HCT116 (cell line): ENCODE measurements around the gene MYO10. TPM values are rescaled to one million over a fixed set of nuclear protein-coding genes. Genes with fewer than 3 reads are reported as not detected.
"Not testable (repeated sequence)": the region's sequence is repeated elsewhere in the genome, so short reads cannot be mapped to it uniquely, and the experiment has no call there.

Experiments
- ATAC-seq: fragments of 200-7000 bp; cut with Tn5 transposase; 2 replicates; pipeline ENCODE4 v1.9.1; 2020; ENCODE audit warnings: mild to moderate bottlenecking, moderate library complexity
- BruUV-seq: library from RNA; stranded (reverse); fragments of 400-500 nt; replicated peaks from 2 replicates; lab custom pipeline; 2021; lab: Mats Ljungman, UMichigan
- CTCF ChIA-PET: fragments of 300-600 bp; sonication (Branson Sonifier 250); formaldehyde crosslinking; loops from one replicate; lab custom pipeline; 2021; ENCODE audit warnings: antibody characterized with exemption; lab: Charles Lee
- POLR2A ChIA-PET: fragments of 300-600, 350-600 bp; sonication (Branson Sonifier 250); formaldehyde crosslinking; loops from one replicate; lab custom pipeline; 2021; ENCODE audit warnings: antibody characterized with exemption; lab: Charles Lee
- RAD21 ChIA-PET, 2 experiments: fragments of 300-600 bp; sonication (Branson Sonifier 250); formaldehyde crosslinking; loops; one replicate each; lab custom pipeline; 2023; ENCODE audit warnings: low total read pairs in 2 of 2; ENCODE audit not compliant: uncharacterized antibody in 2 of 2, unreplicated experiment in 2 of 2, low non-redundant PET in 1 of 2; lab: Charles Lee
- DNase-seq: peaks from one replicate; pipeline ENCODE4 v3.0.0-alpha.2; 2010; ENCODE audit warnings: low read depth, low spot score
- H2AFZ ChIP-seq: fragments of 200-600 bp; shearing (Covaris generic), sonication (generic); 2 replicates; pipeline ENCODE4 v1.6.1; 2017; ENCODE audit warnings: low read depth, mixed run types, mixed read lengths, antibody characterized with exemption, low read length; ENCODE audit not compliant: poor library complexity, severe bottlenecking
- H3K27ac ChIP-seq: 2 replicates; pipeline ENCODE4 v1.5.1; 2012; ENCODE audit warnings: low read depth, low read length
- H3K27me3 ChIP-seq: fragments of 200-600 bp; sonication (generic); 2 replicates; pipeline ENCODE4 v1.6.1; 2016; ENCODE audit warnings: mixed run types, low read length, mixed read lengths; ENCODE audit not compliant: insufficient read depth
- H3K36me3 ChIP-seq, 2 experiments: fragments of 200-500 bp in 1 of 2; fragments of 200-600 bp in 1 of 2; sonication (Bioruptor generic) in 1 of 2; sonication (generic) in 1 of 2; 2 replicates each; pipeline versions ENCODE4 v1.5.1 to v1.6.1; 2014 to 2016; ENCODE audit warnings: low read length in 2 of 2, inconsistent platforms in 1 of 2, mixed read lengths in 1 of 2, mixed run types in 1 of 2; ENCODE audit not compliant: insufficient read depth in 2 of 2, control insufficient read depth in 1 of 2
- H3K4me1 ChIP-seq, 2 experiments: fragments of 200-600 bp in 1 of 2; sonication (generic) in 1 of 2; 2 replicates each; pipeline versions ENCODE4 v1.5.1 to v1.6.1; 2012 to 2017; ENCODE audit warnings: low read length in 2 of 2, inconsistent platforms in 1 of 2, mild to moderate bottlenecking in 1 of 2, mixed read lengths in 1 of 2, mixed run types in 1 of 2, moderate library complexity in 1 of 2; ENCODE audit not compliant: insufficient read depth in 2 of 2, control insufficient read depth in 1 of 2
- H3K4me2 ChIP-seq: fragments of 200-600 bp; sonication (generic); 2 replicates; pipeline ENCODE4 v1.6.1; 2017; ENCODE audit warnings: mixed run types, low read length, mixed read lengths
- H3K4me3 ChIP-seq, 2 experiments: fragments of 200-600 bp in 1 of 2; sonication (generic) in 1 of 2; replicated peaks in 1 of 2; 2 replicates each; pipeline ENCODE4 v1.5.1; 2011 to 2016; ENCODE audit warnings: low read length in 2 of 2, control low read depth in 1 of 2, low read depth in 1 of 2, mild to moderate bottlenecking in 1 of 2, mixed read lengths in 1 of 2, mixed run types in 1 of 2
- H3K79me2 ChIP-seq: fragments of 200-600 bp; sonication (generic); 2 replicates; pipeline ENCODE4 v1.6.1; 2017; ENCODE audit warnings: mild to moderate bottlenecking, mixed run types, low read length, moderate library complexity, mixed read lengths; ENCODE audit not compliant: insufficient read depth
- H3K9ac ChIP-seq: fragments of 200-600 bp; sonication (generic); 2 replicates; pipeline ENCODE4 v1.6.1; 2016; ENCODE audit warnings: low read length, mixed read lengths
- H3K9me2 ChIP-seq: fragments of 200-600 bp; sonication (generic), shearing (Covaris generic); 2 replicates; pipeline ENCODE4 v1.6.1; 2017; ENCODE audit warnings: mixed run types, mild to moderate bottlenecking, moderate library complexity; ENCODE audit not compliant: insufficient read depth
- H3K9me3 ChIP-seq, 2 experiments: fragments of 200-500 bp in 1 of 2; fragments of 200-600 bp in 1 of 2; sonication (Bioruptor generic) in 1 of 2; sonication (generic) in 1 of 2; 2 replicates each; pipeline ENCODE4 v1.6.1; 2014 to 2017; ENCODE audit warnings: low read length in 2 of 2, mixed read lengths in 2 of 2, inconsistent platforms in 1 of 2, low read depth in 1 of 2, mild to moderate bottlenecking in 1 of 2, mixed run types in 1 of 2, moderate library complexity in 1 of 2; ENCODE audit not compliant: control insufficient read depth in 1 of 2, insufficient read depth in 1 of 2
- H4K20me1 ChIP-seq: fragments of 200-600 bp; sonication (generic), shearing (Covaris generic); 2 replicates; pipeline ENCODE4 v1.6.1; 2017; ENCODE audit warnings: mixed run types, mild to moderate bottlenecking, moderate library complexity; ENCODE audit not compliant: insufficient read depth
- CBX3 ChIP-seq: IDR thresholded peaks from 2 replicates; pipeline ENCODE4 v1.6.1; 2012; ENCODE audit warnings: low read depth
- ELF1 ChIP-seq: IDR thresholded peaks from 2 replicates; pipeline ENCODE4 v1.6.1; 2012; ENCODE audit warnings: low read depth, borderline replicate concordance
- EZH2phosphoT487 ChIP-seq: fragments of 200-600 bp; IDR thresholded peaks from 2 replicates; pipeline ENCODE4 v1.6.1; 2018; ENCODE audit warnings: antibody characterized with exemption, borderline replicate concordance
- JUND ChIP-seq: IDR thresholded peaks from 2 replicates; pipeline ENCODE4 v1.6.1; 2012
- POLR2AphosphoS5 ChIP-seq: IDR thresholded peaks from 2 replicates; pipeline ENCODE4 v1.6.1; 2011; ENCODE audit warnings: mild to moderate bottlenecking, low read depth, low read length, moderate library complexity
- RAD21 ChIP-seq: IDR thresholded peaks from 2 replicates; pipeline ENCODE4 v1.6.1; 2012; ENCODE audit warnings: low read depth, mild to moderate bottlenecking
- SIN3A ChIP-seq: IDR thresholded peaks from 2 replicates; pipeline ENCODE4 v1.6.1; 2012; ENCODE audit warnings: low read depth
- SRF ChIP-seq: IDR thresholded peaks from 2 replicates; pipeline ENCODE4 v1.6.1; 2012; ENCODE audit warnings: low read depth
- TCF7L2 ChIP-seq: IDR thresholded peaks from 2 replicates; pipeline ENCODE4 v1.7.0; 2011; ENCODE audit warnings: borderline replicate concordance, inconsistent platforms; ENCODE audit not compliant: insufficient read depth, insufficient read length; ENCODE audit errors: extremely low read depth
- YY1 ChIP-seq: IDR thresholded peaks from 2 replicates; pipeline ENCODE4 v1.6.1; 2011; ENCODE audit warnings: low read length, low read depth, moderate library complexity, mild to moderate bottlenecking; ENCODE audit not compliant: insufficient replicate concordance; ENCODE audit errors: extremely low read depth
- ZFX ChIP-seq: fragments of 450-650 bp; IDR thresholded peaks from 2 replicates; pipeline ENCODE4 v1.6.1; 2017
- intact Hi-C: fragments of 100-400 bp; cut with micrococcal nuclease; formaldehyde crosslinking; loops from 2 replicates; pipeline ENCODE4 v1.10.0; 2022
- total RNA-seq: library from RNA; stranded (reverse); gene quantifications from one replicate; pipeline ENCODE4 v1.2.1, GENCODE V29; 2021; ENCODE audit not compliant: unreplicated experiment
- TF ChIP-seq, protein P1 (sequence below): IDR thresholded peaks from 2 replicates; pipeline ENCODE4 v1.6.1; 2012
- TF ChIP-seq, protein P2 (sequence below): IDR thresholded peaks from 2 replicates; pipeline ENCODE4 v1.6.1; 2012
- TF ChIP-seq, protein P3 (sequence below), 3 experiments: fragments of 200-600 bp in 1 of 3; sonication (generic) in 1 of 3; IDR thresholded peaks in 2 of 3; conservative IDR thresholded peaks in 1 of 3; 2 replicates each; pipeline ENCODE4 v1.5.1; 2012 to 2017; ENCODE audit warnings: low read depth in 2 of 3, low read length in 2 of 3, antibody characterized with exemption in 1 of 3, borderline replicate concordance in 1 of 3, control low read depth in 1 of 3, mild to moderate bottlenecking in 1 of 3, mixed read lengths in 1 of 3, mixed run types in 1 of 3, moderate library complexity in 1 of 3; ENCODE audit not compliant: insufficient read depth in 1 of 3

MYO10 gene
- total RNA-seq, 1 experiment from 2014 or later, result 34.9 TPM

- no peak for TF ChIP-seq EZH2phosphoT487
- TF ChIP-seq YY1, result no peak
- TF ChIP-seq, protein P1, sequence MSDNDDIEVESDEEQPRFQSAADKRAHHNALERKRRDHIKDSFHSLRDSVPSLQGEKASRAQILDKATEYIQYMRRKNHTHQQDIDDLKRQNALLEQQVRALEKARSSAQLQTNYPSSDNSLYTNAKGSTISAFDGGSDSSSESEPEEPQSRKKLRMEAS, result no peak
- no peak for TF ChIP-seq SRF
- TF ChIP-seq TCF7L2, result no peak
- no peak for TF ChIP-seq CBX3
- TF ChIP-seq JUND, result no peak
- TF ChIP-seq, protein P2, sequence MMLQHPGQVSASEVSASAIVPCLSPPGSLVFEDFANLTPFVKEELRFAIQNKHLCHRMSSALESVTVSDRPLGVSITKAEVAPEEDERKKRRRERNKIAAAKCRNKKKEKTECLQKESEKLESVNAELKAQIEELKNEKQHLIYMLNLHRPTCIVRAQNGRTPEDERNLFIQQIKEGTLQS, result no peak
- TF ChIP-seq, protein P3, sequence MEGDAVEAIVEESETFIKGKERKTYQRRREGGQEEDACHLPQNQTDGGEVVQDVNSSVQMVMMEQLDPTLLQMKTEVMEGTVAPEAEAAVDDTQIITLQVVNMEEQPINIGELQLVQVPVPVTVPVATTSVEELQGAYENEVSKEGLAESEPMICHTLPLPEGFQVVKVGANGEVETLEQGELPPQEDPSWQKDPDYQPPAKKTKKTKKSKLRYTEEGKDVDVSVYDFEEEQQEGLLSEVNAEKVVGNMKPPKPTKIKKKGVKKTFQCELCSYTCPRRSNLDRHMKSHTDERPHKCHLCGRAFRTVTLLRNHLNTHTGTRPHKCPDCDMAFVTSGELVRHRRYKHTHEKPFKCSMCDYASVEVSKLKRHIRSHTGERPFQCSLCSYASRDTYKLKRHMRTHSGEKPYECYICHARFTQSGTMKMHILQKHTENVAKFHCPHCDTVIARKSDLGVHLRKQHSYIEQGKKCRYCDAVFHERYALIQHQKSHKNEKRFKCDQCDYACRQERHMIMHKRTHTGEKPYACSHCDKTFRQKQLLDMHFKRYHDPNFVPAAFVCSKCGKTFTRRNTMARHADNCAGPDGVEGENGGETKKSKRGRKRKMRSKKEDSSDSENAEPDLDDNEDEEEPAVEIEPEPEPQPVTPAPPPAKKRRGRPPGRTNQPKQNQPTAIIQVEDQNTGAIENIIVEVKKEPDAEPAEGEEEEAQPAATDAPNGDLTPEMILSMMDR (IDR thresholded peaks at IDR 0.05 in 2 of 3, conservative IDR thresholded peaks at IDR 0.05 in 1 of 3; ENCODE audit: borderline replicate concordance in 1 of 3, insufficient read depth in 1 of 3, low read depth in 2 of 3, low read length in 2 of 3), result no peak
- no peak for TF ChIP-seq POLR2AphosphoS5
- TF ChIP-seq SIN3A, result no peak
- TF ChIP-seq ZFX, result no peak
- no peak for TF ChIP-seq RAD21
- no peak for TF ChIP-seq ELF1
- Histone ChIP-seq H3K79me2 (no peaks in the 10 kb centered on the region), H3K4me2 (no peak overlapping the region), H4K20me1 (no peaks in the 10 kb centered on the region), H2AFZ (no peak overlapping the region), H3K36me3 (peaks cover 14 to 24% of the 10 kb centered on the region in 2 experiments; a peak in 3 of 4 replicates), H3K9me2 (no peaks in the 10 kb centered on the region), H3K4me1 (no peaks in the 10 kb centered on the region), H3K4me3 (no peak overlapping the region), H3K9ac (no peak overlapping the region), H3K9me3 (no peaks in the 10 kb centered on the region), H3K27me3 (no peaks in the 10 kb centered on the region), H3K27ac (no peak overlapping the region)
- RAD21 ChIA-PET, result no interaction called here
- CTCF ChIA-PET, result interaction anchor here (0.6 kb wide), 1 partner anchor 11 kb away, joined by 4 read pairs; no protein-coding TSS in a partner anchor
- intact Hi-C loops, result no loop called here
- no TSS peak for BruUV-seq
- POLR2A ChIA-PET, result no interaction called here
- DNase-seq (no peak), ATAC-seq (no peak)
Observed at GRCh38 chr5:16757989-16758501, 178.0 kb downstream of the MYO10 start.

- H2AFZ ChIP-seq, H3K27me3 ChIP-seq, H4K20me1 ChIP-seq, H3K4me3 ChIP-seq, H3K9me3 ChIP-seq, POLR2A ChIA-PET, CTCF ChIA-PET, BruUV-seq, H3K4me2 ChIP-seq, H3K9ac ChIP-seq, H3K27ac ChIP-seq, DNase-seq, intact Hi-C loops, H3K4me1 ChIP-seq, H3K9me2 ChIP-seq, H3K79me2 ChIP-seq, RAD21 ChIA-PET, ATAC-seq: not testable (repeated sequence)
- H3K36me3 ChIP-seq, result peaks cover 14 to 24% of the 10 kb centered on the region in 2 experiments; a peak in 3 of 4 replicates
Observed at GRCh38 chr5:16757577-16757976, 178.5 kb downstream of the MYO10 start.
